Limb (tissue), 2 donors: Measurements from ENCODE around the gene TSPEAR.
"Not testable (repeated sequence)": the region's sequence is repeated elsewhere in the genome, so short reads cannot be mapped to it uniquely, and the experiment has no call there.

Source experiments
- DNase-seq, 2 donors: peaks; one replicate each; pipeline ENCODE4 v3.0.0-alpha.2; 2016; ENCODE audit errors: extremely low spot score in 2 of 2

The TSPEAR gene

DNA sequence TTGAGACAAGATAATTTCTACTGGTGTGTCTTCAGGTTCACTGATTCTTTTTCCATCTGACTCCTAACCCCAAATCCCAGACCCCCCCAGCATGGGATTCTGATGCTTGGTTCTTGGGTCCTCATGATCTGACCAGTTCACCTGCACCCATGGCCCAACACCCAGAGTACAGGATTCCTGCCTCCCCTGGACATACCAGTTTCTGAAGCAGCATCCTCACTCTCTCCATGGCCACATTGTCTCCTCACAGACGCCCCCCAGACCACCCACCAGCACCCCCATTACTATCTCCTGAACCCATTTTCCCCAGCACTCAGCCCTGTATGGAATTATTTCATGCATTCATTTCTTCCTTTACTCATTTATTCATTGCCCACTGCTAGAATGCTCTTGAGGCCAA lies 54.5 kb downstream of the TSPEAR start:
- no peak for DNase-seq

DNA sequence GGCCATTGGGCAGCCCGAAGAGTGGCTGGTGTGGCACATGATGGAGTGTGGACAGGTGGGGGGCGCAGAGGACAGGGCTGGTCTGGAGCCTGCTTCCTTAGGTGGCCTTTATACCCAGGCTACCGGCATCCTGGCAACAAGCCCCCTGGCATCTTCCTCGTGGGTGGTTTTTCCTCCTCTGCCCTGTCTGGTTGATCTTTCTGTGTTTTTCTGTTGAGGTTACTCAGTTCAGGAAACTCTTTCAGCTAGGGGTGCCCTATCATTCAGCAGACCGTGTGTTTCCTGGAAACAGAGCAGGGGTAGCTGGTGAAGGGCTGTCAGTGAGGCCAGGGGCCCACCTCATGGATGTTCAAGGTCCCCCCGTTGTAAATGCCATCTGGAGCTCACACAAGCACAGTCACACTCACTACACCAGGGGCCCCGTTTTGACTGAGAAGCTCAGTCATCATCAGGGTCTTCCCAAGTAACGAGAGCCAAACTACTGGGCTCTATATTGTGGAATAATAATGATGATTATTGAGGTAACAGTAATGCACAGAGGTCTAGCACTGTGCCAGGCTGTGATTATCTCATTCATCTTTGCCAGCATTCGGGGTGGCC lies 56.7 kb downstream of the TSPEAR start, which contains the start of gene KRTAP12-4:
Gene KRTAP12-4, minus strand, starts transcription at position 84 of the 600 bp plus-strand sequence. Its CDS starts 45 bp downstream, at position 39.
- no peak for DNase-seq

DNA sequence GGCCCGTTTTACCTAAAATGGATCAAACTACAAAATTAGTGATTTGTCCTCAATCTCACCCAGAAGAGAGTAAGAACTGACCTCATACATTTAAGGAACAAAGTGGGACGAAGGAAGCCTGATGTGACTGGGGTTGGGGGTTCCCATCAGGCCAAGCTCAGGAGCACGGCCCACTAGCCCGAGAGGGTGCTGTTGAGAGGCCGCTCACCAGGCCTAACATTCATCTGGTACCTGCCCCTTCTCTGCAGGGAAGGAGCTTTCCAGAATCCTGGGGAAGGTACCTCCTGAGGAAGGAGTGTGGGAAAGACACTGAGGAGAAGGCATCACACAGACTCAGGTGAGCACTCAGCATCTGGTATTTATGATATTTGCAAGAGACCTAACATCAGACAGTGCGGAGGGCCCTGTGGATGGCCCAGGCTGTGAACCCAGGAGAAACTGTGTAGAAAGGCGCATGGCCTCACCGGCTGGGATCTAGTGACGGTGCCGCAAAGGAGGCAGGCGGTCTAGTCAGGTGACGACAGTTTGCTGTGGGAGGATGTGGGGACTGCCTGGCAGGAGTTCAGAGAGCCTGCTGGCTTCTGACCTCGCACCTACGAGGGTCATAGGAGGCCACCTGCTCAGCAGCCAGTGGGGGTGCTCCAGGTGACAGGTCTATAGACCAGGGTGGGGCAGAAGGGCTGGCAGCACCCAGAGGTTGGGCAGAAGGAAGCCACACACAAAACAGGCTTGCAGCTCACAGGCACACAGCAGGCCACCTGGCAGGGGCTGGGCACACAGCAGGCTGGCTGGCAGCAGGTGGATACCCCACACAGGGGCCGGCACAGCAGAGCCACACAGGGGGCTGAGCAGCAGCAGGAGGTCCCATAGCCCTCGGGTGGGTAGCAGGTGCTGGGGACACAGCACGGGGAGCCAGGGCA lies 57.5 kb downstream of the TSPEAR start:
- DNase-seq, result no peak

DNA sequence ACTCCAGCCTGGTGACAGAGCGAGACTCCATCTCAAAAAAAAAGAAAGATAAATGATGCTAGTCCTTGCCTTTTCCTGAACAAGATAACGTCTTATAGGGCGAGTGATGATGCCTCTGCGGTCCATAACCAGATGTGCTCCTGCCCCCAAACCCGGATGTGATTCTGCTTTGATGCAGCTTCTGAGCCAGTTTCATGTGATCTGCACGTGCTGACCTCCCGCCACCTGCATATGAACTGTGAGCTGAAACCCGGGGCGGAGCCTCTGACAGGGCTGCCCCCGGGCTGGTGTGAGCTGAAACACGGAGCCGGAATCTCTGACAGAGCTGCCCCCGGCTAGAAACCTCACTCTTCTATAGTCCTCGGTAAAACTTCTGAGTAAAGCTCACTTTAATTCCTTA lies 58.2 kb downstream of the TSPEAR start:
- DNase-seq, result no peak

DNA sequence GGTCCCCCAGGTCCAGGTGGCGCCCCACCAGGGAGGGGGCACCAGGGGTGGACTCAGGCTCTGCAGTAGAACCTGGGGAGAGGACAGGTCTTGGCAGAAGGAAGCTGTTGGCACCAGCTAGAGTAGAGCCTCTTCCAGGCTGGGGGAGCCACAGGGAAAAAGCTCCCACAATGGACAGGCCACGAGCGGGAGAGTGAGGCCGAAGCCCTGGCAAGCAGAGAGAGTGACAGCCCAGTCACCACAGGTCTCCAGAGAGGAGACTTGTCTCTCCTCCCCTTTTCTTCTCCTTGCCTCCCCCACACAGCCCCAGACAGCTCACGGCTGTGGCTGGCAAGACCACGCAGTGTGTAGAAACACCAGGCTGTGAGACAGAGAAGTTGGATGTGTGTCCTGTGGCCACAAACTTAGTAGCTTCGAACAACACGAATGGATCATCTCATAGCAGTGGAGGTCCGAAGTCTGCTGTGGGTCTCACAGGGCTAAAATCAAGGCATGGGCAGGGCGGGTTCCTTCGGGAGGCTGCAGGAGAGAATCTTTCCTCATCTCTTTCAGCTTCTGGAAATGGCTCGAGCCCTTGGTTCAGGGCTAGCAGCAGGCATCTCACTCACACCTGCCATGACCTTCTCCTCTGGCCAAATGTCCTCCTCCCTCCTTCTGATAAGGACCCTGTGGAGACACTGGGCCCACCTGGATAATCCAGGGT lies 60.2 kb downstream of the TSPEAR start:
- no peak for DNase-seq

DNA sequence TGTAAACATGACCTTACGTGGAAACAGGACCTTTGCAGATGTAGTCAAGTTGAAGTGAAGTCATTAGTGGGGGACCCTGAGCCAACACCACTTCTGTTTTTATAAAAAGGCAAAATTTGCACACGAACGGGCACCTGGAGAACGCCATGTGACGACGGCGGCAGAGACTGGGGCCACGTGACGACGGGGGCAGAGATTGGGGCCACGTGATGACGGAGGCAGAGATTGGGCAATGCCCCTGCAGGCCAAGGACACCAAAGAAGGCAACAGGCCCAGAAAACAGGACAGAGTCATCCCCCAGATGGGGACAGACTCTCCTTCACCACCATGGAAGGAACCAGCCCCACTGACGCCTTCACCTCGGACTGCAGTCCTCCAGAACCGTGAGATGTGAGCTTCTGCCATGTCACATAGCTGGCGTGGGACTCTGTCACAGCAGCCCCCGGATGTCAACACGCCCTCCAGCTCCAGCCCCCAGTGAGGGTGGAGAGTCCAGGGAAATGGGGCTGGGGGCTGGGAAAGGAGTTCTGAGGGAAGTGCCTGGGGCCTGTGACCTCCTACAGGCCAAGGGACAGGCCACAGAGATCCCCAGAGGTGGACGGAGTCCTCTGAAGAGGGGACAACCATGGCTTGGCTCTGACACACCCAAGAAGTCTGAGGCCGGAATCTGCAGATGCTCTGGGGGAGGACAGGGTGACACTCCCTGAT lies 61.0 kb downstream of the TSPEAR start:
- no peak for DNase-seq

DNA sequence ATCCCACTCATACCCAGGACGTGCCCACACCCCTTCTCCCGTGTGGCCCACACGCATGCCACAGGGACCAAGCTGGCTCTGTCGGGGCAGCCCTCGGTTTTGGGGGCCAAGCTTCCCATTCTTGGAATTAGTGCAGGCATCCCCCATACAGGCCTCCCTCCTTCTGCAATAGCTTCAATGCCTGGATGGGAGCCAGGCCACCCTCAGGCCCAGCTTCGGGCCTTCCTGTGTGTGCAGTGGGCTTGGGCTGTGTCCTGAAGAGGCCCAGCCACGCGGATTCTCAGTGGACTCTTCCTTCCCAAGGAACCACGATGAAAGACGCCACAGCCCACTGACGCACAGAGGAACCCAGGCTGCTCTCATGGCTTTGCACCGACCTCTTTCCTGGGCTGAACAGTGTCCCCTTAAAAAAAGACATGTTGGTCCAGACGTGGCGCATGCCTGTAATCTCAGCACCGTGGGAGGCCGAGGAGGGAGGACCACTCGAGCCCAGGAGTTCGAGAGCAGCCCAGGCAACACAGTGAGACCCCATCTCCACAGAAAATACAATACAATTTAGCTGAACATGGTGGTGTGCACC lies 61.8 kb downstream of the TSPEAR start:
- DNase-seq, result no peak

DNA sequence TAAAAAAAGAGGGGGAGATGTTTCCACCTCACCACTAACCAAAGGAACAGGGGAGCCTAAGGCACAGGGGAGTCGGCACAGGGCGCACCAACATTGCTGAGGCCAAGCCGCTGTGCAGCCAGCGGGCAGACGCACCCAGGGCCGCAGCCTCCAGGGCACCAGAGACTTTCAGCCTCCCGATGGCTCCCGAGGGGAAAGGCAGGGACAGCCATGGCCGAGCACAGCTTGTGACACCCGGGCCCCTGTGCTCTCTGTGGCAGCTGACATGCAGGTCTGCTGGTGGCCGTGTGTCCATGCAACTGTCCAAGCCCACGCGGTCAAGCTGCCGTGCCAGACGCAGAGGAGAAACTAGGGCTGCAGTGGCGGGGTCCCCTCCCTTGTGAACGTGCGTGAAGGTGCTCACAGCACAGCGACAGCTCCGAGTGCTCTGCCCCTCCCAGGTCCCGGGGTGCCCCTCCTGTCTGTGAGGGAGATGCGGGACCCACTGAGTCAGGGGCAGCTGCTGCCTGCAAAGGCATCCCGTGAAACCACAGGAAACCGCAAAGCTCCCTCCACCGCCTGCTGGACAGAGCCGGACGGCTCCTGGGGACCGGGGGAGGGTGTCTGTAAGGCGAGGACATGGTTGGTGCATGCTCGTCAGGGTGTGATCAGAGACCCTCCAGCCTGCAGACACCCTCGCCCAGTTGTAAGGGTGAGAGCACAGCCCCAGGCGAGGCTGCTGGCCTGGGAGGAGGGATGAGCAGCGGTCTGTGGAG lies 62.6 kb downstream of the TSPEAR start:
- DNase-seq, result no peak

DNA sequence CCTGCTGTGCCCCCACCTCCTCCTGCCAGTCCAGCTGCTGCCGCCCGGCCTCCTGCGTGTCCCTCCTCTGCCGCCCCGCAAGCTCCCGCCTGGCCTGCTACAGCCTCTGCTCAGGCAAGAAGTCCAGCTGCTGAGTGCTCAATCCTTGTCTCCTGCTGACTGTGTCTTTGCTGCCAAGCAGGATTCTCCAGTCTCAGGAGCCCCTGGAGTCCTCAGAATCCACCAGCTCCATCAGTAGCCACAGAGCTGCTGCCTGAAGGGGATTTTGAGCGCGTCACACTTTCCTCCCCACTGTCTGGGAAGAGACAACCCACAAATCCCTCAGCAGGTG lies 64.2 kb downstream of the TSPEAR start:
- no peak for DNase-seq

DNA sequence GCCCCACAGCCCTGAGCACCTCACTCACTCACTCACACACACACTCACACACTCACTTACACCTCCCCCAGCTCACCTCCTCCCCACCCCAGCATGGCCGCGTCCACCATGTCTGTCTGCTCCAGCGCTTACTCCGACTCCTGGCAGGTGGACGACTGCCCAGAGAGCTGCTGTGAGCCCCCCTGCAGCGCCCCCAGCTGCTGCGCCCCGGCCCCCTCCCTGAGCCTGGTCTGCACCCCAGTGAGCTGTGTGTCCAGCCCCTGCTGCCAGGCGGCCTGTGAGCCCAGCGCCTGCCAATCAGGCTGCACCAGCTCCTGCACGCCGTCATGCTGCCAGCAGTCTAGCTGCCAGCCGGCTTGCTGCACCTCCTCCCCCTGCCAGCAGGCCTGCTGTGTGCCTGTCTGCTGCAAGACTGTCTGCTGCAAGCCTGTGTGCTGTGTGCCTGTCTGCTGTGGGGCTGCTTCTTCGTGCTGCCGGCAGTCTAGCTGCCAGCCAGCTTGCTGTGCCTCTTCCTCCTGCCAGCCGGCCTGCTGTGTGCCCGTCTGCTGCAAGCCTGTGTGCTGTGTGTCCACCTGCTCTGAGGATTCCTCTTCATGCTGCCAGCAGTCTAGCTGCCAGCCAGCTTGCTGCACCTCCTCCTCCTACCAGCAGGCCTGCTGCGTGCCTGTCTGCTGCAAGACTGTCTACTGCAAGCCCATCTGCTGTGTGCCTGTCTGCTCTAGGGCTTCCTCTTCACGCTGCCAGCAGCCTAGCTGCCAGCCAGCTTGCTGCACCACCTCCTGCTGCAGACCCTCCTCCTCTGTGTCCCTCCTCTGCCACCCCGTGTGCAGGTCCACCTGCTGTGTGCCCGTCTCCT lies 64.8 kb downstream of the TSPEAR start, which contains the start of gene KRTAP10-11:
Gene KRTAP10-11, plus strand, starts transcription at position 49 of the 856 bp plus-strand sequence. Its CDS starts 45 bp downstream, at position 94.
- DNase-seq, result not testable (repeated sequence)

DNA sequence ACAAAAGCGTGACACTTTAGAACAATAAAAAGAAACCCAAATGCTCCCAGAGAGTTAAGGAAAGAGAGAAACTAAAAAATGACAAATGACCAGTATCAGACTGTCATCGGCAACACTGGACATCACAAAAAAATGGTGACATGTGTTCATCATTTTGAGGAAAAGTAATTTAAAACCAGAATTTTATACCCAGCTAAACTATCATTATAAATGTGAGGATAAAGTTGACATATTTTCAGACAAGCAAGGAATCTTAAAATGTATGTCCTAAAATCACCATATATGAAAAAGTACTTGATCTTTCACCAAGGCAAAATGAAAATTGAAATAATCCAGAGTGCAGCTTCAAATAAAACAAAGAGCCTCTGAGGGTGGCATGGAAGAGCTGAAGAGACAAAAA lies 66.5 kb downstream of the TSPEAR start:
- no peak for DNase-seq

DNA sequence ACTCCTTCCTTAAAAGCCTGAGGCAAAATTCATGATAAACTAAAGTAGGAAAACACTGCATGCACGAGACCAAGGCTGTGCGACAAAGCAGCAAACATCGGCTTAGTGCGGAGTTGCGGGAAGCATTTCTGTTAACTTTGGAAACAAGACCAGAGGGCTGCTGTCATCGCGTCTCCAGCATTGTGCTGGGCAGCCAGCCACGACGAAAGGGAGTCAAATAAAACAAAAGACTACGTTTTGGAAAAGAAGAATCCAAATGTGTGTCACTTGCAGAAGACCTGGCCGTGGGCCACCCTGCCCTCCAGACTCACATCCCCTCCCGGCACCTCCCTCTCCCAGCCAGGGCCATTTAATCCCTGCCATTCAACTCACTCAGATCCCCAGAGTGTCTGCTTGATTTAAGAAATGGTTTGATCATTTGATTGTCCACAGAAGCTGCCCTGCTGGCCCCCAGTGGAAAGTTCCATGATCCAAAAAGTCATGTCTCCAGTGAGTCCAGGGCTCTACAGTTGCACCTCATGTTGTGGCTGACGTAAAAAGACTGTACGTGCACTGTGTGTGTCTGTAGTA lies 67.5 kb downstream of the TSPEAR start:
- no peak for DNase-seq

DNA sequence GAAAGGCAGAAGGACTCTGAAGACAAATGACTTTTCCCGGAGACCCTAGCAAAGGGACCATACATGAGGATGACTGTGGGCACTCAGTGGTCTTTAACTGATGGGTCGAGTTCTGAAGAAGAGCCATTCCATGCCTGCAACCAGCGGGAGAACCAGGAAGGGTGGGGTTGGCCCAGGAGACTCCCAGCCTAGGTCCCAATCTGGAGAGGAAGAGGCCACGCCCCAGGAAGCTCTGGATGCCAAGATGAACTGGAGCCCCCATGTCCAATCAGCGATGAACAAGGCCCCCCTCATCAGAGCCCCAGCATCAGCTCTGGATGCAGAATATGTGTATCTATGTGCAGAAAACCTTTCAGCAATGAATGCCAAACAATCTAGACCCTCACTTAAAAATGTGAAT lies 70.6 kb downstream of the TSPEAR start:
- no peak for DNase-seq

DNA sequence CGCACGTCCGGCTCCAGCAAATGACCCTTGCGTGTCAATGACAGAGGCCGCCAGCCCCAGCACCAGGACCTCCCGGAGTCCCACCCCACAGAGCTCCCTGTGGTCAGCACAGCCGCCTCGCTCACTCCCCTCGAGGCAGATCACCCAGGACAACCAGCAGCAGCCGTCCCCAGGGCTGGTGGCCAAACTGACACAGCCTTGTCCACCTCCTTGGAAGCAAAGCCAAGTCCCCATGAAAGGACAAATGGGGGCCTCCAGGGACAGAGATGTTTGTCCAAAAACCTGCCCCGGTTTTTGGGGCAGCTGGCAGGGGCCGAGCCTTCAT lies 72.1 kb downstream of the TSPEAR start:
- DNase-seq, result no peak

DNA sequence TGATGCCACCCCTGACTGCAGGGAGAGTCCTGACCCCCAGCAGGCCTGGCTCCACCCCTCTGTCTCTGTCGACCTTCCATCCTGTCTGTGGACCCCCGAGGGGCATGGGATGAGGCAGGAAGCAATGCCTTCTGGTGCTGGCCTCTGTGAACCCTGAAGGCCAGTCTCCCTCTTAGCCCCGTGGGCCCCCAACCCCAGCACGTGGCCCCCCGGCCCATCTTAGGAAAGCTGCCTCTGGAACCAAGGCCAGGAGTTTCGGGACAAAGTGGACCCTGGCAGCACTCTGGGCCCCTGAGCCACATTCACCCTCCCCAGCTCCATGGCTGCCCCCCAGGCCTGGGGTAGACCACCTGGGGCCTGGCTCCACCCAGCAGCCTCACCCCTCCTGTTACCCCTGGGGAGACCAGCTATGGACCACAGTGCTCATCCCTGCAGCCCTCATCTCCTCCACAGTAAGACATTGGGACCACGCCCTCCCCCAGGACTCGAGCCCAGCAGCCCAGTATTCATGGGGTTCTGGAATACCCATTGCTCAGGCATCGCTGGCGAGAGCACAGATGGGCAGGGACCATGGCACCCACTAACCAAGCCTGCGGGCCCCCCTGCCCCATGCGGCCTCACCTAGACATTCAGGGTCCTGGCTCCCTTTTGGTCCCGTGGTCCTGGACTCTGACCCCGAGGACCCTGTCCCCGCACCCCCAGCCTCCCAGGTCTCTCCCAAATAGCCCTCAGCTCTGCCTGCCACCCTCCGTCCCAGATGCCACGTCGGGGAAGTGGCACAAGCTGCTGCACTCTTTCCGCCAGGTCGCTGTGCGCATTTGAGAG lies 72.7 kb downstream of the TSPEAR start:
- DNase-seq, result not testable (repeated sequence)

DNA sequence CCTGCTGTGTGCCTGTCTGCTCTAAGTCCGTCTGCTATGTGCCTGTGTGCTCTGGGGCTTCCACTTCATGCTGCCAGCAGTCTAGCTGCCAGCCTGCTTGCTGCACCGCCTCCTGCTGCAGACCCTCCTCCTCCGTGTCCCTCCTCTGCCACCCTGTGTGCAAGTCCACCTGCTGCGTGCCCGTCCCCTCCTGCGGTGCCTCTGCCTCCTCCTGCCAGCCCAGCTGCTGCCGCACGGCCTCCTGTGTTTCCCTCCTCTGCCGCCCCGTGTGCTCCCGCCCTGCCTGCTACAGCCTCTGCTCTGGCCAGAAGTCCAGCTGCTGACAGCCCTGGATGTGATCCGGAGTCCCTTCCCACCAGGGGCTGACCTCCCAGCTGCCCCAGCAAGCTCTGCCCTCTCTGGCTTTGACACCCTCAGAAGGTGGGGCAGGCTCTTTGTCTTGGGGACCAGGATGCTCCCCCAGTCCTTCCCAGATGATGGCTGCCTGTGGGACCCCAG lies 73.5 kb downstream of the TSPEAR start:
- DNase-seq, result not testable (repeated sequence)

DNA sequence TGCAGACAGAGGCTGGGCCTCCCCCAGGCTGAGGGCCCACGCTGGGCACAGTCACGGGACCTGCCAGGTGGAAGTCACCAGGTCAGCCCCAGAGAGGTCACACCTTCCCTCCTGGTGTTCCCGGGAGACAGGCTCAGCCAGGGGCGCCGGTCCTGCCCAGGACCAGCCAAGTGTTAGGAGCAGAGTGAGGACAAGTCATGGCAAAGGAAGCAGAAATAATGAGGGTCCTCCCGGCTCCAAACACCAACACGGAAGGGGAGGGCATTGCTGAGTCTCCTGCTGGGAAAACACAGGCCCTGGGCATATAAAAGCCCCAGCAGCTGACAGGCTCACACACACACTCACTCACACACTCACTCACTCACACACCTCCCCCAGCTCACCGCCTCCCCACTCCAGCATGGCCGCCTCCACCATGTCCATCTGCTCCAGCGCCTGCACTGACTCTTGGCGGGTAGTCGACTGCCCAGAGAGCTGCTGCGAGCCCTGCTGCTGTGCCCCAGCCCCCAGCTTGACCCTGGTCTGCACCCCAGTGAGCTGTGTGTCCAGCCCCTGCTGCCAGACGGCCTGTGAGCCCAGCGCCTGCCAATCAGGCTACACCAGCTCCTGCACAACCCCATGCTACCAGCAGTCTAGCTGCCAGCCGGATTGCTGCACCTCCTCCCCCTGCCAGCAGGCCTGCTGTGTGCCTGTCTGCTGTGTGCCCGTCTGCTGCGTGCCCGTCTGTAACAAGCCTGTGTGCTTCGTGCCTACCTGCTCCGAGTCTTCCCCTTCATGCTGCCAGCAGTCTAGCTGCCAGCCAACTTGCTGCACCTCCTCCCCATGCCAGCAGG lies 74.1 kb downstream of the TSPEAR start, which contains the start of gene KRTAP10-10:
Gene KRTAP10-10, plus strand, starts transcription at position 339 of the 833 bp plus-strand sequence. Its CDS starts 62 bp downstream, at position 401.
- DNase-seq, result no peak
